Amniotic stem cell (primary cell): Measurements from ENCODE around the gene TNNI2.

ENCODE experiments used
- DNase-seq: peaks from one replicate; lab custom pipeline; 2025; lab: John Stamatoyannopoulos, UW

Gene TNNI2

DNA sequence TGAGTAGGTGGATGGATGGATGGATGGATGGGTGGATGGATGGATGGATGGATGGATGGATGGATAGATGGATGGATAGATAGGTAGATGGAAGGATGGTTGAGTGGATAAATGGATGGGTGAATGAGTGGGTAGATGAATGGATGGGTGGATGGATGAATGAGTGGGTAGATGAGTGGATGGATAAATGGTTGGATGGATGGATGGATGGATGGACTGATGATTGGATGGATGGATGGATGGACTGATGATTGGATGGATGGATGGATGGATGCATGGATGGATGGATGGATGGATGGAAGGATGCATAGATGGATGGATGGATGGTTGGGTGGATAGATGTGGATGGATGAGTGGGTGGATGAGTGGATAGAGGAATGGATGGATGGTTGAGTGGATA is 17.2 kb upstream of the TNNI2 start:
- DNase-seq: no peak

DNA sequence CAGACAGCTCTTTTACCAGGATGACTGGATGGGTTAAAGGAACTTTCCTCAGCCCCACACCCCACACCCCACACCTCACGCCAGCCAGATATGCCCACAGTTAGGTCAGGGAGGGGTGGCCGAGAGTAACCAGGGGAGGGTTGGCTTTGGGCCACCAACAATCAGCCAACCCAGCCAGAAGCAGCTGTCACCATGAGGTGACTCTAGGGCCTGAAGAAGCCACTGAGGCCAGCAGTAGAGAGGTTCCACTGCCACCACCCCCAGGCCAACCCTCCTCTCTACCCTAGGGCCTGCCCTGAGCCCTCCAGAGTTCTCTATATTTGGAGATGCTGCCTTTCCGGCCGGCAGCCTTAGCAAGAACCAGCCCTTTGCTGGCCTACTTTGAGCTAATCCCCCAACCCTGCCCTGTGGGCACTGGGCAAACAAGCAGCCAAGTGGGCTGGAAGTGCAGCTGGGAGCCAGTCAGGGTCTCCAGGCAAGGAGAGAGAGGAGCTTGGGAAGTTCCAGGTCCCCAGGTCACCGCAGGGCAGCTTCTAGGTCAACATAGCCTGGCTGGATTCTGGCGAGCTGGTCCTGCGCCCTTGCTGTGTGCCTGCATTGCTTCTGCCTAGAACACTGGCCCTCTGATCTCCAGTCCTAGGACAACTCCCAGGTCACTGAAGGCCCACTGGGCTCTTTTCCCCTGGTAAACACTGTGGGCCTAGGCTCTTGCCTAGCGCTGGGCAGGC is 16.0 kb upstream of the TNNI2 start:
- DNase-seq: no peak

DNA sequence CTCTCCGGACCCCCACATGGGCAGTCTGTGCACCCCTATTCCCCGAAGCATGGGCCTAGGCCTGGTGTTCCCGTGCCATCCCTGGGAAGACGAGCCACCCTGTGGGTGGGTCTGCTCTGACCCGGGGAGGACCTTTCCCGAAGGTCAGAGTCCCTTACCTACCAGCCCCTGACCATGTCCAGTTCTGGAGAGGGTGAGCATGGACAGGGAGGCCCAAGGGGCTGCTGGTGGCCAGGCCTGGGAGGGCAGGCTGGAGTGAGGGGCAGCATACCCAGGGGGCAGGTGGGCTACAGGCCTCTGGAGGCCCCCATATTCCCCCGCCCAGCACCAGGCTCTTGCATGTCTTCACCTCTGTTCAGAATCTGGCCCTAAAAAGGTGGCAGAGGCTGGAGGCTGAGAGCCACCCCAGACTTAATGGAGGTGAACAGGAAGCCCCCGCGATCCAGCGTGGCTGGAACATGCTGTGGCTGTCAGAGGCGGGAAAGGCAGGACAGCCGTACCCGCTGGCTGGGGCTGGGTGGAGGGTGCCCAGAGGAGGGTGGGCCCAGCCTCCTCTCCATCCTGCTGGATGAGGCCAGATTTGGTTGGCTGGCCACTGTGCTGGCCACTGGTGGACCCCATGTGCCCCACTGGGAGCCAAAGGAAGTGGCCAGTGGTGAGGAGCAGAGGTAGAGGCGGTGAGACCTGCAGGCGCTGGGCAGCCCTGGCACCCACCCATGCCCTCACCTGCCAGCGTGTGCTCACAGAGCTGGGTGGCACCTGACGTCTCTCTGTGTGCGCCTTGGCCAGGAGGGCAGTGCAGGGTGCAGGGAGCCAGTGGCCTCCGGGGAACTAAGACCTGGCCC is 15.2 kb upstream of the TNNI2 start:
- no peak for DNase-seq

DNA sequence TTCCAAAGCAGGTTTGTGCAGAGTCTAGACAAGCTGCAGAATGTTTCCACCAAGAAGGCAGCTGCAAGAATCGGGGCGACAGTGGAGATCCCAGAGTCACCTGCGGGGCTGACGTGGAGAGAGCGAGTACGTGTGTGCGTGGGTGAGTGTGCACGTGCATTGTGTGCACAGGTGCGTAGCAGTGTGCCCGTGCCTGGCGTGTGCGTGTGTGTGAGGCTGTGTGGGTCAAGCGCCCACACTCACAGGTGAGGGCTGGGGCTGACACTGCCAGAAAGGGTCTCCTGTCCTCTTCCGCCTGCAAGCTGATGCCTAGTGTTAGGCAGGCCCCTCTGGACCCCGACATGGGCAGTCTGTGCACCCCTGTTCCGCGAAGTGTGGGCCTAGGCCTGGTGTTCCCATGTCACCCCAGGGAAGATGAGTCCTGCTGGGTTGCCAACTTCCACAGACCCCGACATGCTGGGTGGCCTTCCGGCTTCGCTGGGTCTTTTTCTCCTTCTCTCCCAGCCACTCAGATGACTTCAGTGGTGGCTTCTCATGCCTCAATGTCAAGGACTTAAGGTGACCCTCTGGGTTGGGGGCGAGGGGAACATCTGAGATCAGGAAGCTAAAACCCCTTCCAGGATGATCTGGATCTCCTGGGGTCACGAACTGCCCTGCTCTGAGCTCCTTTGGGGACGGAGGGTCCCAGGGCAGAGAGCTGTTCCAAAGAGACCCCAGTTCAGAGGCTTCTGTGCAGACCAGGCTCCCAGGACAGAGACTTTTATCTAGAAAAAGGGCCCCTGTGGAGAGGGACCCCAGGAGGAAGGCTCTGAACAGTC is 14.4 kb upstream of the TNNI2 start:
- DNase-seq: no peak

DNA sequence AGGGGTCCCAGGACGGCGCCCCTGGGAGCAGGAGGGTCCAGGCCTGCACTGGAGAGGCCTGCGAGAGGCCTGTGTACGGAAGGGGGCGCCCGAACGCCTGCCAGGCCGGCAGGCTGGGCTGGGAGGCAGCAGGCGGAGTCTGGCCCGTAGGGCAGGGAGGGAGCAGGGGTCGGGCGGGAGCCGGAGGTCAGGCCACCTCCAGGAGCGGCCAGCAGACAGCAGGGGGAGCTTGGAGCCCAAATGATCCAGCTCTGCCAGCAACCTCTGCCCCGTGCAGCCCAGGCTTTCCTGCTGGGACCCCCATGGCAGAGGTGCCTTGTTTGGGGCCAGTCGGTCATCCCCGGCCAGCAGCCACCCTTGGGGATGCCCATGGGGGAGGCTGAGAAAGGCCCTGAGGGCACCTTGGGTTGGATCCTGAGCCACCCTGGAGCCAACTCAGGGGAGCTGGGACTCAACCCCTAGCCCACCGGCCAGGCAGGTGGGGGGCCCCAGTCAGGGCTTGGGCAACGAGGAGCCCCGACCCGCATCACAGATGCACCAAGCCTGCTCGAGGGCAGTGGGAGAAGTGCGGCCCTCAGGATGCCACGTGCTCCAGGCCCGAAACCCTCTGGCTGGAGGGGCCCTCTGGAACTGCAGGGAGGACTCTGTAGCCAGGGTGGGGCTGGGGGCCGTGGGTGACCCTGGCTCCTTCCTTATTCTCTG is 13.6 kb upstream of the TNNI2 start:
- no peak for DNase-seq

DNA sequence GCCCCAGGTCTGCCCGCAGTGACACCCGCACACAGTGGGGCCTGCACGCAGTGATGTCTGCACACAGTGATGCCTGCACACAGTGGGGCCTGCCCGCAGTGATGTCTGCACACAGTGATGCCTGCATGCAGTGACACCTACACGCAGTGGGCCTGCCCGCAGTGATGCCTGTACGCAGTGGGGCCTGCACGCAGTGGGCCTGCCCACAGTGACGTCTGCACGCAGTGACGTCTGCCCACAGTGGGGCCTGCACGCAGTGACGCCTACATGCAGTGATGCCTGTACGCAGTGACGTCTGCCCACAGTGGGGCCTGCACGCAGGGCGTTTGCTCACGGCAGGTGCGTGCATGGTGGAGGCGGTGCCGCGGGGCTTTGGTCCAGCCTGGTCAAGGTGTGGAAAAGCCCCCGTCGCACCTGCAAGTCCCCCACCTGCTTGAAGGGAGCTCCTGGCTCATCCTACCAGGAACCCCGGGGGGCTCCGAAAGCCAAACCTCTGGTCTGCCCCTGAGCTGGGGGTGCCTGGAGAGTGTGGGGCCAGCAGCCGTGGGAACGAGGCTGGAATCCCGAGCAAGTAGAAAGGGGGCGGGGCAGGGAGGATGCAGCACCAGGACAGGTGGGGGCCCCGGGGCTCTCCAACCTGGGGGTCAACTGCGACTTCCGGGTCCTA is 12.9 kb upstream of the TNNI2 start:
- DNase-seq: no peak

DNA sequence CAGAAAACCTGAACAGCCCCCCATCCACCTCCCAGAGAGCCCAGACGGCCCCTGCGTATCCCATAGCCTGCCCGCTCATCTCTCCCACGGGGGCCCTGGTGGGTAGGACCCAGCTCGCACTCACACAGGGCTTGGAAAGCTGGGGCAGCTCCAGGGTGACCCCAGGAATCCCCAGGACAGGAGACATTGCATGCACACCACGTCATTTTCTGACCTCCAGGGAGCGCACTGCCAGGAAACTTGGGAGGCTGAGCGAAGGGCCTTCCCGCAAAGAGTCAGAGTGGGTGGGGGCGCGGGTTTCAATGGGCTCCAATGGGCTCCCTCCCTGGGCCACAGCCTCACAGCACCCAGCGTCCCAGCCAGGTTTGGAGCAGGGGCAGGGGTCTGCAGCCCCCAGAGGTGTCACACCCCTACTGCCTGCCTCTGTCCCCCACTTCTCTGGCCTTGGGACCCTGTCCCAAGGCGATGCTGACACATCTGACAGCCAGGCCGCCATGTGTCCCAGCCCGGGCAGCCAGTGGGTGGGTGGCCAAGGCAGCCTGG is 12.2 kb upstream of the TNNI2 start:
- no peak for DNase-seq

DNA sequence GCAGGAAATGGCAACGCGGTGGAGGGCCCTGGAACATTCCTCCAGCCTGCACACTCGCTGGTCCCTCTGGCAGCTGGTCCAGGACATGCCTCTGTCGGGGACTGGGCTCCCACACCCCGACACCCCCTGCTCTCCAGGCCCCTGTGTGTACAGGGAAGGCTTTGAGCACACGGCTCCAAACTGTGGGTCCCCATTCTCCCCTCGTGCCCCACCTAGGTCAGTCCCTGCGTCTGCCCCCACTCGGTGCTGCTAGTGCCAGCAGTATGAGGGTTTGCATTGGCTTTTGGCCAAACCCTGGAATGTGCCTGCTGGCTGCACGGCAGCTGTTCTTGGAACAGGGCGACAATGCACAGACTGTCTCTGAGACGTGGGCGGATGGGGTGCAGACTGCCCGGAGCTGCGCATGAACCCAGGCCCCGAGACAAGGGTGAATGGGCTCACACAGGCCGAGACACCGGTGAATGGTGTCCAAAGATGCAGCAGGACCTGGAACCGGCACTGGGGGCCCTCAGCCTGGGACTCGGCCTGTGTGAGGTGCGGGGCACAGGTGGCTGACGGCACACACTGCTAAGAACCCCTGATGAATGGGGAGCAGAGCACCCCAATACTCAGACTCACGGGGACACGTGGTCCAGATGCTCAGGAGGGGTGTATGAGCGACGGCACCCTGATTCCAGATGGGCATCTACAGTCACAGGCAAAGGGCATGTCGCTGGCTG is 11.5 kb upstream of the TNNI2 start:
- DNase-seq: peak; percentile 42

DNA sequence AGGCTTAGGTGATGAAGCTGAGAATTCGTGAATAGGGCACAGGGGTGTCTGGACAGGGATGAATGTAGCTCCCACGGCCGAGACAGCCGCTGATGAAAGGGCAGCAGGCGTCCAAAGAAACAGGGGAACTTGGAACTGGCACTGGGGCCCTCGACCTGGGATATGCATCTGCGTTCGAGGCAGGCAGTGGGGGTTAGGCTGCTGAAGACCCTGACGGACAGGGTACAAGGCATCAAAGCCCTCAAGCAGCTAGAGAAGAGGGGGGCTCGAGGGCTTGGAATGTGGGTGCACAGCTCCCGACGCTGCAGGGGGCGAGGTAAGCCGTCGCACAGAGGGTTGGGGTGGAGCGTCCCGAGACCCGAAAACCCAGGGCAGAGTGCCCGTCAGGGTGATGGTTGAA is 10.8 kb upstream of the TNNI2 start:
- no peak for DNase-seq

DNA sequence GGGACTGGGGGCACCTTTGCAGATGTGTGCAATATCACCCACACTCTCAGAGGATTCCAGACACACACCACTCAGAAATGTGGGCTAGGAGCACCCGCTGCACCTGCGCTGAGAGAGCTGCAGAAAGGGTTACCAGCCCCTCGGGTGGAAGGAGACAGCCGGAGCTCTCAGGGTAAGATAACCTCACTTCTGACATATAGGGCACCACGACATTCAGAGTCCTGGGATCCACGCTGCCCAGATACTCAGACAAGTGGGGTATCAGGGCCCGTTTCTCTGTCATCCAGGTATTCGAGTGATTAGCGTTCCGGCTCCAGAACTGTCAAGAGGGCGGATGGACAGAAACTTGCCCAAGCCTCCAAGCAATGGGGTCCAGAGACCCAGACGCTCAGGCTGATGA is 10.2 kb upstream of the TNNI2 start:
- DNase-seq: no peak

DNA sequence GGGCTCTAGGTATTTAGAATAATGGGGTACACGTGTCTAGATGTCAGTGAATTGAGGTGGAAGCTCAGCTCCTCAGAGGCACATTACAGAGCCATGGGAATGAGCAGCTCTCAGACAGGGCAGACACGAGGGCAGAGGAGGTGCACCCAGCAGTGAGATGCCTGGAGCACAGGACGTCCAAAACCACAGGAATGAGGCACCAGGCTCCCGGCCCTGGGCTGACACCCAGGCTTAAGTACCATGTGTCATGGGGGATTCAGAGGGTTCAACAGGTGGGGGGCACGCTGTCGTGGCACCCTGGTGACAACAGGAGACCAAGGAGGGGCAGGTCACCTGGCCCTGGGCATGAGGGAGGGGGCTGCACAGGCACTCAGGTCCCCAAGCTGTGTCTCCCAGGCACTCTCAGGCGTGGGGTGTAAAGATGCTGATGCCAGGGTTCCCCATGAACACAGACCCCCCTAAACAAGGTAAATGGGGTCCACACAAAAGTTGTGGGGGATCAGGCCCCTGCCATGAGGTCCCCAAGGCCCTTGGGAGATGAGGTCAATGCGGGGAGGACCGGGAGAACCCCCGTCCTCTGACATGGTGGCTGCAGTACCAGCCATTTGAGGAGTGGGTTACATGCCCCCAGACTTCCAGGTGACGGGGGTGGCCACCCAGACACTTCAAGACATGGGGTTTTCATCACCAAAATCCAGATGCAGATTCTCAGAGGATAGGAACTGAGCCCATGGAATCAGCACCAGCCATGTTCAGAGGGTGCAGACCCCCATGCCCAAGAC is 9.6 kb upstream of the TNNI2 start:
- DNase-seq: peak; percentile 34

DNA sequence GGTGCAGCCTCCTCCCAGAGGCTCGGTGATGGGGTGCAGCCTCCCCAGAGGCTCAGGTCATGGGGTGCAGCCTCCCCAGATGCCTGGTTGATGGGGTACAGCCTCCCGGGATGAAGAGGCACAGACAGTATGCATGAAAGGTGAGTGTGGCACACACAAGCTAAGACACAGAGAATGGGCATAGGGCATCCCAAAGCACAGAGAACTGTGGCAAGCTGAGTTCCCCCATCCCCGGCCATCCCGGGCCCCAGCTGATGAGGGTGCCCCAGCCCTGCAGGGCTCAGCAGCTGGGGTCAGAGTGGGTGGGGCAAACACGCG is 8.8 kb upstream of the TNNI2 start:
- no peak for DNase-seq

DNA sequence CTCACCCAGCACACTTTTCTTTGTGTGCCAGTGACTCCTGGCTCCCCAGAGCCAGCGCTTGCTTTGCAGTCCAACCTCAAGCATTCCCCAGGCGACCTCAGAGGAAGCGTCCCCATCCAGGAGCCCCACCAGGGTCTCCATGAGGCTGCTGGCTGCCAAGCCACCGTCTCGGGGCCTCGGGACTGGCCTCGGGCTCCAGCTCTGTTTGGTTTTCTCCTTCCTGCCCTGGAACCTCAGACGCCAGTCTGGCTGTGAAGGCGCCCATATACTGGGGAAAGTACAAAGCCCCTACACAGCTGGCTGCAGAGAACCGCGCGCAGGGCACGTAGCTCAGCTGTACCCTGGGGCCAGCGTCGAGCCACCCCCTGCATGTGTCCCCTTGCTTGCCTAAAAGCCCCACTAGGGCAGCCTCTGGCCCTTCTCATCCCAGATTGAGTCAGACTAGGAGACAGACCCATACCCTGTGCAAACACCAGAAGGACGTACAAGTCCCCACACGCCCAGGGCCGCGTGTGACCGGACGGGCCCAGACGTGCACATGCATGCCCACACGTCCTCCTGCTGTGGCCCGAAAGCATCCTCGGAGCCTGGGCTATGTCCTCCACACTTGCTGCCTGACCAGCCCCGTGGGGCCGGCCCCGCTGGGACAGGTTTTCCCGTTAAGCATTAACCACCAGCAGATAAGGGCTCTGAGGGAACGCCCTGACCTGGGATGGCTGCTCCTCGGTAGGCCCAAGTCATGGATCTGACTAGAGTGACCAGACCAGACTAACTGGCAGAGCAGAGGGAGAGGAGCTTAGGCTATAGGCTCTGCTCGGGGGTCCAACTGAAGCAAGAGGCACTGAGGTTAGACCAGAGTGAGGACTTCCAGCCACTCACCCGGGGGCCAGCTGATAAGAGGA is 8.2 kb upstream of the TNNI2 start:
- no peak for DNase-seq

DNA sequence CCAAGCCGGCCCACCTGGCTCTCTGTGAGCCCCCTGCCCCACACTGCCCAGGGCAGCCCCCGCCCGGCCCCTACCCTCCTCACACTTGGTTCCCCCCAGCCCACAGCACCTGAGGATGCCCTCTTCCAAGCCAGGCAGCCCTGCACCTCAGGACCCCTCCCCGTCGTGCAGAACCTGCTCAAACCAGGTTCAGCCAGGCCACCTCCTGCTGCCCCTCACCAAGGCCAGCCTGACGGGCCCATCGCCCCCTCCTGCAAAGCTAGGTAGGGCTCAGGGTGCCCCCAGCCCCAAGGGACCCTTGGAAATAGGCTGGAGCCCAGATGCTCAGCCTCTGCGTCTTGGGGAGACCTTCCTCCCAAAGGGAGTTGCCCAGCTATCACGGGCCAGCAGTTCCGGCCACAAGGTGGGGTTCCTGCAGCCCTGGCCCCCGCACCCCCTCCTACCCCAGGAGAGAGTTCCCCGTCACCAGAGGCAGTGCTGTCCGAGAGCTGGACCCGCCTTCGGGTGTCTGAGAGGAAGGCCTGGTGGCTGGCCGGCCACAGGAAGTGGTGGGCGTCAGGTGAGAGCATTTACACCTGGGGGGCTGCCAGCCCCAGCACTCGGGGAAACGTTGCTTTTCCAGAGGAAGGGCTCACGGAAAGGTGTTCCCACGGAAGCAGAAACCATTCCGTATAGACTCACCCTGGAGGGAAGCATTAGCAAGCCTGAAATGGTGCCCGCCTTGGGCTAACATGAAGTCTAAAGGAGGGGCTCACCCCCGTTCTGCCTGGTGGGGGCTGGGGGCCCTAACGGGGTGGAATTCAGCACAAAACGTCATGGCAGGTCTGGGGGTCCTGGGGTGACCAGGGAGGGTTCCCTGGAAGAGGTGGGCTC is 7.2 kb upstream of the TNNI2 start:
- no peak for DNase-seq

DNA sequence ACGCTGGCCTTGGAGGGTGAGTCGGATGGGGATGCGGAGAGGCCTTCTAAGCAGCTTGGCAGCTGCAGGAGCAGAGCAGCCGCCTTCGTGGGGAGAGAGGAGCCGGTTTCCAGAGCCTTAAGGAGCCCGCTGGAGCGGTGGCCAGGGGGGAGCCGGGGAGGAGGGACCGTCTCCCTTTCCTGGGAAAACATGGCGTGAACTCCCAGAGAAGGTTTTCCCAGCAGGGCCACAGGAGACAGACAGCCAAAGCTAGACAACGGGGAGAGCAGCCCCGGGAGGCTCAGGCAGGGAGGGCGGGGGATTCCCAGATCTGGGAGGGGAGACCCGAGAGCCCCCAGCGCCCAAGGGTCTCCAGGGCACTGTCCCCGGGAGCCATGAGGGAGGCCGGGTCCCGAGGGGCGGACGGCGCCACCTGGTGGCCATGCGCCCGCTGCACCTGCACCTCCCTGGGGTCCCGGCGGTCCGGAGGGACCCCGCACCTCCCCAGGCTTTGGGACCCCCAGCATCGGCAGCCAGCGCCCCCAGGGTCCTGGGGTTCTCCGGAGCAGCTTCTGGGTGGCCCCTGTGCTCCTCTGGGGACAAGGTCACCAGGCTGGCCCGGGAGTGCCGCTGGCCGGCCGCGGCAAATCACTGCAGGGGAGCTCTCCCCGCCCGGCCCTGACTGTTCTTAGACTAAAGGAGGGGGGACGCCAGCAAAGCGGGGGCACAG is 6.4 kb upstream of the TNNI2 start:
- no peak for DNase-seq

DNA sequence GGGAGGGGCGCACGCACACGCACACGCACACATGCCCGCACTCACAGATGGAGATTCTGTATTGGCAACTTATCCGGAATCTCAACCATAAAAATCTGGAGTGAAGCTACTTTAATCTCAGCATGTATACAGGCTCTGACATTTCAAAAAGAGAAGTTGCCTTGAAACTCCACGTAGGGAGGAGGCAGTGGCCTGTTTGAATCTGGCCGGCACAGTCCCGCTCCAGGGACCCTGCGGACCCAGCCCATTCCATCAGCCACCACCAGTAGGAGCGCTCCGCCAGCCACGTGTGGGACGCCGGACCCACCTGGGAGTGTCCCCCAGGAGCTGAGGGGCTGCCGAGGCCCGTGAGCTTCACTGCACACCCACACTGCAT is 5.9 kb upstream of the TNNI2 start:
- DNase-seq: no peak

DNA sequence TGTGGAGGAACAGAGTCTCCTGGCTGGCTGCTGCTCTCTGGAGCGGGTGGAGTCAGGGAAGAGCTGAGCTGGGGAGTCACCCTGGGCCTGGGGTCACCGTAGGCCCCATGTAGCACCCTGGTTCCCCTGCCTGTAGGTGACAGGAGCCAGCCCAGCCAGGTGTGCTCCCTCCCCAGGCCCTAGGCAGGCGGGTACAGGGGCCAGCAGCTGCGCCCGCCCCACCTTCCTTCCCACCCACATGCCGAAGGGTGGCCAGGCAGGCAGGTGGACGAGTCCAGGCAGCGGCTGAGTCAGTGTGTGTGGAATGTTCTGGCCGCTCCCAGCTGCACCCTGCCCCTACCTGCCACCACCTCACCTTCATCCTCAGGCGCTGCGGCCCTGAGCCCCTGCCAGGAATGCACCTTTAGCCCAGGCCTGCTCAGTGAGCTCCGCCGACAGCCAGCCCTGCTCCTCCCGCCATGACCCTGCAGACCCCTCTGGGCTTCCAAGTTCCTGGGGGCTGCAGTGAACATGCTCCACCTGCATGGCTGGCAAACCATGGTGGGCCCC is 4.6 kb upstream of the TNNI2 start:
- no peak for DNase-seq
